IMR-90 (cell line): ENCODE results near the gene SCAMP2. TPM values are rescaled to one million over a fixed set of nuclear protein-coding genes. Genes with fewer than 3 reads are reported as not detected.

Source experiments
- ATAC-seq: fragments of 200-7000 bp; cut with Tn5 transposase; 2 replicates; pipeline ENCODE4 v1.9.1; 2020; ENCODE audit warnings: low read depth, mild to moderate bottlenecking, moderate library complexity
- BruUV-seq: library from RNA; stranded (reverse); fragments of 400-500 nt; replicated peaks from 2 replicates; lab custom pipeline; 2021; lab: Mats Ljungman, UMichigan
- CTCF ChIA-PET: fragments of 300-600 bp; formaldehyde crosslinking; extraction: SDS; loops from one replicate; lab custom pipeline; 2021; ENCODE audit warnings: antibody characterized with exemption; lab: Yijun Ruan, JAX
- POLR2A ChIA-PET: fragments of 300-600 bp; sonication (Branson Sonifier 250); formaldehyde crosslinking; loops from one replicate; lab custom pipeline; 2022; ENCODE audit warnings: antibody characterized with exemption; ENCODE audit not compliant: unreplicated experiment; lab: Charles Lee
- DNase-seq: peaks from one replicate; pipeline ENCODE4 v3.0.0; 2013
- H2AFZ ChIP-seq: replicated peaks from 2 replicates; pipeline ENCODE3; 2013; ENCODE audit warnings: low read length, mild to moderate bottlenecking; ENCODE audit not compliant: poor library complexity
- H2AK5ac ChIP-seq: 2 replicates; pipeline ENCODE4 v1.6.1; 2013; ENCODE audit warnings: low read depth, low read length, inconsistent platforms
- H2AK9ac ChIP-seq: replicated peaks from 2 replicates; pipeline ENCODE3; 2013; ENCODE audit warnings: mild to moderate bottlenecking, low read depth, low read length, moderate library complexity; ENCODE audit not compliant: poor library complexity
- H2BK120ac ChIP-seq: 2 replicates; pipeline ENCODE4 v1.6.1; 2013; ENCODE audit warnings: low read depth, low read length, inconsistent platforms
- H2BK15ac ChIP-seq: 3 replicates; pipeline ENCODE4 v1.6.1; 2013; ENCODE audit warnings: low read depth, low read length, inconsistent platforms
- H2BK20ac ChIP-seq: 2 replicates; pipeline ENCODE4 v1.6.1; 2013; ENCODE audit warnings: low read depth, mild to moderate bottlenecking, inconsistent platforms, low read length, moderate library complexity
- H2BK5ac ChIP-seq: 2 replicates; pipeline ENCODE4 v1.6.1; 2013; ENCODE audit warnings: mild to moderate bottlenecking, low read depth, low read length, inconsistent platforms; ENCODE audit not compliant: poor library complexity, severe bottlenecking
- H3K14ac ChIP-seq: replicated peaks from 2 replicates; pipeline ENCODE4 v1.6.1; 2013; ENCODE audit warnings: low read depth, low read length, inconsistent platforms
- H3K18ac ChIP-seq: 2 replicates; pipeline ENCODE4 v1.6.1; 2013; ENCODE audit warnings: low read depth, low read length, control low read depth
- H3K23ac ChIP-seq: 2 replicates; pipeline ENCODE4 v1.6.1; 2013; ENCODE audit warnings: low read depth, low read length, inconsistent platforms
- H3K27ac ChIP-seq: 2 replicates; pipeline ENCODE4 v1.5.1; 2013; ENCODE audit warnings: mild to moderate bottlenecking, control low read depth, low read length; ENCODE audit not compliant: insufficient read depth
- H3K27me3 ChIP-seq: 2 replicates; pipeline ENCODE4 v1.6.1; 2013; ENCODE audit warnings: low read length; ENCODE audit not compliant: control insufficient read depth, insufficient read depth
- H3K36me3 ChIP-seq: 2 replicates; pipeline ENCODE4 v1.6.1; 2013; ENCODE audit warnings: low read length, mixed read lengths; ENCODE audit not compliant: control insufficient read depth, insufficient read depth
- H3K4ac ChIP-seq: 2 replicates; pipeline ENCODE4 v1.6.1; 2013; ENCODE audit warnings: low read depth, low read length, inconsistent platforms
- H3K4me1 ChIP-seq: 2 replicates; pipeline ENCODE4 v1.6.1; 2013; ENCODE audit warnings: low read length, mixed read lengths; ENCODE audit not compliant: control insufficient read depth, insufficient read depth
- H3K4me2 ChIP-seq: 2 replicates; pipeline ENCODE4 v1.6.1; 2013; ENCODE audit warnings: low read depth, mild to moderate bottlenecking, control low read depth, low read length, moderate library complexity
- H3K4me3 ChIP-seq: 2 replicates; pipeline ENCODE4 v1.5.1; 2013; ENCODE audit warnings: low read depth, mild to moderate bottlenecking, control low read depth, low read length, moderate library complexity; ENCODE audit not compliant: insufficient read depth
- H3K56ac ChIP-seq: 2 replicates; pipeline ENCODE4 v1.6.1; 2013; ENCODE audit warnings: low read length, inconsistent platforms; ENCODE audit not compliant: insufficient read depth; ENCODE audit errors: extremely low read depth
- H3K79me1 ChIP-seq, 2 experiments: 2 replicates each; pipeline ENCODE4 v1.6.1; 2013; ENCODE audit warnings: low read length in 2 of 2, inconsistent platforms in 1 of 2, low read depth in 1 of 2
- H3K9ac ChIP-seq: 2 replicates; pipeline ENCODE4 v1.6.1; 2013; ENCODE audit warnings: low read depth, low read length, control low read depth
- H3K9me1 ChIP-seq: 2 replicates; pipeline ENCODE4 v1.6.1; 2013; ENCODE audit warnings: low read length, inconsistent platforms; ENCODE audit not compliant: insufficient read depth
- H3K9me3 ChIP-seq: 2 replicates; pipeline ENCODE4 v1.6.1; 2013; ENCODE audit warnings: low read length; ENCODE audit not compliant: control insufficient read depth, insufficient read depth
- H4K20me1 ChIP-seq: 2 replicates; pipeline ENCODE4 v1.6.1; 2013; ENCODE audit warnings: low read length, inconsistent platforms; ENCODE audit not compliant: insufficient read depth
- H4K5ac ChIP-seq: 2 replicates; pipeline ENCODE4 v1.6.1; 2013; ENCODE audit warnings: mild to moderate bottlenecking, low read depth, low read length, control low read depth
- H4K8ac ChIP-seq, 2 experiments: 2 replicates each; pipeline ENCODE4 v1.6.1; 2013; ENCODE audit warnings: low read depth in 2 of 2, low read length in 2 of 2, control low read depth in 1 of 2, inconsistent platforms in 1 of 2
- H4K91ac ChIP-seq: 2 replicates; pipeline ENCODE4 v1.6.1; 2013; ENCODE audit warnings: low read depth, low read length, inconsistent platforms; ENCODE audit not compliant: insufficient read depth
- NFE2L2 ChIP-seq: fragments of 150-350 bp; IDR thresholded peaks from 2 replicates; pipeline ENCODE4 v1.6.1; 2016; ENCODE audit warnings: low read depth, mild to moderate bottlenecking, low read length
- POLR2A ChIP-seq: IDR thresholded peaks from 2 replicates; pipeline ENCODE4 v1.6.1; 2012; ENCODE audit warnings: mild to moderate bottlenecking, low read depth, low read length
- RAD21 ChIP-seq: IDR thresholded peaks from 2 replicates; pipeline ENCODE4 v1.6.1; 2012; ENCODE audit warnings: low read length, improper control_type of control experiment
- SMC3 ChIP-seq: fragments of 150-350 bp; IDR thresholded peaks from 2 replicates; pipeline ENCODE4 v1.6.1; 2016; ENCODE audit warnings: low read depth, mild to moderate bottlenecking, antibody characterized with exemption, low read length, moderate library complexity
- WGBS, 2 experiments: methylation state at CpG; one replicate each; pipeline versions ENCODE4 v1.1.5 to v1.1.7; 2013; ENCODE audit warnings: missing lambda C conversion rate in 2 of 2; ENCODE audit not compliant: insufficient read length in 1 of 2; ENCODE audit errors: extremely low coverage in 2 of 2; 5-methylcytosine and 5-hydroxymethylcytosine counted together
- dilution Hi-C: fragments of 300-500 bp; cut with HindIII; formaldehyde crosslinking; loops from one replicate; pipeline ENCODE4 v1.14.3; 2018; ENCODE audit warnings: low sequenced_read_pairs; ENCODE audit not compliant: unreplicated experiment
- in situ Hi-C: fragments of 300-500 bp; cut with MboI; formaldehyde crosslinking; loops from 3 replicates; pipeline ENCODE4 v1.14.3; 2019; ENCODE audit warnings: low sequenced_read_pairs, inconsistent platforms, mixed read lengths
- intact Hi-C: fragments of 100-400 bp; cut with micrococcal nuclease; formaldehyde crosslinking; loops from 2 replicates; pipeline ENCODE4 v1.10.0; 2022
- polyA plus RNA-seq, 3 experiments: library from polyadenylated mRNA; depleted of rRNA; stranded (reverse); fragments of >200 nt; gene quantifications; 2 replicates each; pipeline ENCODE4 v1.2.3, GENCODE V29; 2012; ENCODE audit warnings: low replicate concordance in 1 of 3
- total RNA-seq: library from RNA; depleted of rRNA; stranded (reverse); fragments of >200 nt; gene quantifications from 2 replicates; pipeline ENCODE4 v1.2.3, GENCODE V29; 2012

The SCAMP2 gene
- total and polyA plus RNA-seq, 2 of the 4 experiments (the other 2 are of a cell fraction): 25.8 to 111 TPM

GRCh38 chr15:74826921-74827320, 46.2 kb downstream of the SCAMP2 start:
- H3K9me1 ChIP-seq: no peaks in the 10 kb centered on the region
- H3K18ac ChIP-seq: no peak overlapping the region
- no peak overlapping the region for H3K4ac ChIP-seq
- in situ Hi-C loops (no loop called here), dilution Hi-C loops (no loop called here), intact Hi-C loops (no loop called here)
- POLR2A ChIA-PET: no interaction called here
- H3K4me2 ChIP-seq: no peak overlapping the region
- WGBS, 2 experiments: 18% methylated on average over 16 of the region's 21 CpGs; no CpG with 5 or more reads in 1 of the 2 experiments
- DNase-seq (no peak), ATAC-seq (no peak)
- no peaks in the 10 kb centered on the region for H3K9me3 ChIP-seq
- peaks cover 57% of the 10 kb centered on the region for H3K27me3 ChIP-seq
- H2BK20ac ChIP-seq: no peak overlapping the region
- H3K36me3 ChIP-seq: no peaks in the 10 kb centered on the region
- TF ChIP-seq POLR2A (no peak), NFE2L2 (no peak), RAD21 (no peak), SMC3 (no peak)
- H3K4me3 ChIP-seq: no peak overlapping the region
- H3K14ac ChIP-seq: no peak overlapping the region
- H3K79me1 ChIP-seq: no peaks in the 10 kb centered on the region
- H2BK5ac ChIP-seq: no peak overlapping the region
- H2AFZ ChIP-seq: no peak overlapping the region
- H2BK15ac ChIP-seq: no peak overlapping the region
- no peak overlapping the region for H2AK5ac ChIP-seq
- H2AK9ac ChIP-seq: no peak overlapping the region
- H2BK120ac ChIP-seq: no peak overlapping the region
- no peaks in the 10 kb centered on the region; the same call in 1 of the 2 replicates for H4K20me1 ChIP-seq
- H3K9ac ChIP-seq: no peak overlapping the region
- no peak overlapping the region for H4K8ac ChIP-seq
- no peaks in the 10 kb centered on the region for H3K4me1 ChIP-seq
- H4K91ac ChIP-seq: no peak overlapping the region
- no peak overlapping the region for H4K5ac ChIP-seq
- no peak overlapping the region for H3K27ac ChIP-seq
- BruUV-seq: no TSS peak
- no peak overlapping the region for H3K56ac ChIP-seq
- CTCF ChIA-PET: no interaction called here
- H3K23ac ChIP-seq: no peak overlapping the region
